B cell (primary cell): Measurements from ENCODE around the gene ATXN1.

Source experiments
- EZH2 ChIP-seq: IDR thresholded peaks from 2 replicates; pipeline ENCODE4 v1.6.1; 2012; ENCODE audit warnings: borderline replicate concordance, low read depth, mild to moderate bottlenecking, moderate library complexity, low read length; ENCODE audit not compliant: insufficient read depth, poor library complexity, severe bottlenecking
- TF ChIP-seq, protein P1 (sequence below): fragments of 200-600 bp; IDR thresholded peaks from one replicate; pipeline ENCODE4 v1.8.0; 2022; ENCODE audit warnings: antibody characterized with exemption, mild to moderate bottlenecking

DNA sequence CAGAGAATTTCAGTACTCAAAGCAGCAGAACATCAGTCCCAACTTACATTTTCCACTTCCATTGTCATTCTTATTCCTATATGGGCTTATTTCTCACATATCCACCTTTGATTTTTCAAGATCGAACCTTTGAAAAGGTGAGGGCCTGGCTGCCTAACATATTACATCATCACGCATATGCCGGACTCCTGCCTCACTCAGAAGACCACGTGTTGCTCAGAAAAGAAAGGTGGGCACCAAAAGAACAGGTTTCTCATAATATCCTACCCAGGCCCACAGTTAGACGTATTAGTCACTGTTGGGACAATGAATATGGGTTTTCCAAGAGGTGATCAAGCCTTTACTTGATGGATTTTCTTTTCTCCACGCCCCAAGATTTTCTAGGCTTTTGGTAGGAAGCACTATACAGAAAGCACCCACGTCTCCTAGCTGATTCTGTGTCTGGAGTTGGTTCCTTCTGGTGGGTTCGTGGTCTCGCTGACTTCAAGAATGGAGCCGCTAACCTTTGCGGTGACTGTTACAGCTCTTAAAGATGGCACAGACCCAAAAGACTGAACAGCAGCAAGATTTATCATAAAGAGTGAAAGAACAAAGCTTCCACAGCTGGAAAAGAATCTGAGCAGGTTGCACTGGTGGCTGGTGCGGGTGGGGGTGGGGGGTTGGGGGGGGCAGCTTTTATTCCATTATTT is 168.9 kb downstream of the ATXN1 start:
- TF ChIP-seq, protein P1, sequence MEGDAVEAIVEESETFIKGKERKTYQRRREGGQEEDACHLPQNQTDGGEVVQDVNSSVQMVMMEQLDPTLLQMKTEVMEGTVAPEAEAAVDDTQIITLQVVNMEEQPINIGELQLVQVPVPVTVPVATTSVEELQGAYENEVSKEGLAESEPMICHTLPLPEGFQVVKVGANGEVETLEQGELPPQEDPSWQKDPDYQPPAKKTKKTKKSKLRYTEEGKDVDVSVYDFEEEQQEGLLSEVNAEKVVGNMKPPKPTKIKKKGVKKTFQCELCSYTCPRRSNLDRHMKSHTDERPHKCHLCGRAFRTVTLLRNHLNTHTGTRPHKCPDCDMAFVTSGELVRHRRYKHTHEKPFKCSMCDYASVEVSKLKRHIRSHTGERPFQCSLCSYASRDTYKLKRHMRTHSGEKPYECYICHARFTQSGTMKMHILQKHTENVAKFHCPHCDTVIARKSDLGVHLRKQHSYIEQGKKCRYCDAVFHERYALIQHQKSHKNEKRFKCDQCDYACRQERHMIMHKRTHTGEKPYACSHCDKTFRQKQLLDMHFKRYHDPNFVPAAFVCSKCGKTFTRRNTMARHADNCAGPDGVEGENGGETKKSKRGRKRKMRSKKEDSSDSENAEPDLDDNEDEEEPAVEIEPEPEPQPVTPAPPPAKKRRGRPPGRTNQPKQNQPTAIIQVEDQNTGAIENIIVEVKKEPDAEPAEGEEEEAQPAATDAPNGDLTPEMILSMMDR: no peak
- TF ChIP-seq EZH2: no peak
